ENCODE results near the gene SLC7A5. TPM values are rescaled to one million over a fixed set of nuclear protein-coding genes. Genes with fewer than 3 reads are reported as not detected.
A peak's percentile ranks its signal among the peaks of the same experiment; 100 is the strongest.

SLC7A5 gene
- total and polyA plus RNA-seq, 2 of the 13 experiments (the other 11 are each of a cell fraction or from before 2014, with no cell fraction given): 79.6 to 155 TPM

DNA sequence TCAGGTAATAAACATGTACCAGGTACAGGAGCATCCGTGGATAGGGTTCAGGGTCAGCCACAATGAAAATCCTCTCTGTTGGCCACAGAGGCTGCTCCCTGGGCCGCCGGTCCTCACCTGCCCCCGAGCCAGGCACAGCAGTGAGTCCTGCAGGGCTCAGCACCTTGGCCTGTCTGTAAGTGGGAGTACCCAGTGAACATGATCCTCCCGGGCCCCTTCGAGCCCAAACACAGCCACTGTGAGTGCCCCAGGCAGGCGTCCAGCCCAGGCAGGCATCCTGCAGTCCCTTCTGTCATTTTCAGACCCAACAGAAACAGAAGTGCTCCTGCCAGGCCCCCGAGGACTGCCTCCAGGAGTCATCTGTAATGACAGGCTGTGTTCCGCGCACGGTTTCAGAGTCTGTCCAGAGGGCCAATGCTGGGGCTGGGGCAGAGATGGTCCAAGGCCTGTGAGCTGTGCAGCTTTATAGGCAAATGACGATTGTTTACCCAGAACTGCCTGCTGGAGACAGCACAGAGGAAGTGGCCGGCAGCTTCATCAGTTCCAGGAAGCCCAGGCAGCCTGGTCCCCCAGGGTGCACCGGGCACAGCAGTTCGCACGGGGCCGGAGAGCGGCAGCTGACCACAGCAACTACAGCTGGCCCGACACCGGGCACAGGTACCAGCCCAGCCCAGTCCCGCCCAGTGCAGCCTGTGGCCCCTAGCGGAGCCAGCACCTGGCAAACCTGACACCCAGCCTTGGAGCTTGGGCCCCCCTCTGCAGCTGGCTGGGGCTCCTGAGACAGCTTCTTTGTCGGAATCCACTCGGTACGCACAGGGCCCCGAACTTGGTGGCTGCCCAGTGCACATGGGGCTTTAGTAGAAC lies 13.2 kb downstream of the SLC7A5 start (continued):
- TF ChIP-seq ELF3 (CRISPR knock-in tag; IDR thresholded peaks at IDR 0.05) (peak; percentile 96), ZNF616 (CRISPR knock-in tag; IDR thresholded peaks at IDR 0.05; ENCODE audit: low read depth) (no peak), PHF20 (CRISPR knock-in tag; IDR thresholded peaks at IDR 0.05) (peak; percentile 59; the same call in 1 of the 2 replicates), ZNF737 (CRISPR knock-in tag; IDR thresholded peaks at IDR 0.05; ENCODE audit: borderline replicate concordance) (no peak), SOX6 (IDR thresholded peaks at IDR 0.05) (no peak), SOX6 (CRISPR knock-in tag; IDR thresholded peaks at IDR 0.05) (peak; percentile 63), ZNF513 (CRISPR knock-in tag; conservative IDR thresholded peaks at IDR 0.05) (no peak), GABPA (IDR thresholded peaks at IDR 0.05; ENCODE audit: low read depth, low read length) (no peak), GABPA (CRISPR knock-in tag; IDR thresholded peaks at IDR 0.05; ENCODE audit: low read depth) (peak; percentile 81), MBNL3 (CRISPR knock-in tag; conservative IDR thresholded peaks at IDR 0.05) (no peak), NFYC (CRISPR knock-in tag; IDR thresholded peaks at IDR 0.05) (no peak), MXD1 (CRISPR knock-in tag; IDR thresholded peaks at IDR 0.05) (peak; percentile 82; the same call in 1 of the 2 replicates), E2F1 (CRISPR knock-in tag; IDR thresholded peaks at IDR 0.05) (no peak), ZNF432 (CRISPR knock-in tag; IDR thresholded peaks at IDR 0.05; ENCODE audit: borderline replicate concordance) (no peak), ZNF615 (CRISPR knock-in tag; IDR thresholded peaks at IDR 0.05; ENCODE audit: borderline replicate concordance) (no peak), ATF6 (CRISPR knock-in tag; conservative IDR thresholded peaks at IDR 0.05) (no peak), SATB2 (CRISPR knock-in tag; IDR thresholded peaks at IDR 0.05) (0 out of 2 replicates have a peak, but pooled peaks have one; percentile 89), ZNF552 (CRISPR knock-in tag; IDR thresholded peaks at IDR 0.05; ENCODE audit: borderline replicate concordance) (no peak)
- TF ChIP-seq, protein P1, sequence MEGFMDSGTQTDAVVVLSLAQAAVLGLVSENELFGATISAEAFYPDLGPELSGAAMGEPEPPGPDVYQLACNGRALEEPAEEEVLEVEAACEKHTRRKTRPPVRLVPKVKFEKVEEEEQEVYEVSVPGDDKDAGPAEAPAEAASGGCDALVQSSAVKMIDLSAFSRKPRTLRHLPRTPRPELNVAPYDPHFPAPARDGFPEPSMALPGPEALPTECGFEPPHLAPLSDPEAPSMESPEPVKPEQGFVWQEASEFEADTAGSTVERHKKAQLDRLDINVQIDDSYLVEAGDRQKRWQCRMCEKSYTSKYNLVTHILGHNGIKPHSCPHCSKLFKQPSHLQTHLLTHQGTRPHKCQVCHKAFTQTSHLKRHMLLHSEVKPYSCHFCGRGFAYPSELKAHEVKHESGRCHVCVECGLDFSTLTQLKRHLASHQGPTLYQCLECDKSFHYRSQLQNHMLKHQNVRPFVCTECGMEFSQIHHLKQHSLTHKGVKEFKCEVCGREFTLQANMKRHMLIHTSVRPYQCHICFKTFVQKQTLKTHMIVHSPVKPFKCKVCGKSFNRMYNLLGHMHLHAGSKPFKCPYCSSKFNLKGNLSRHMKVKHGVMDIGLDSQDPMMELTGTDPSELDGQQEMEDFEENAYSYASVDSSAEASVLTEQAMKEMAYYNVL (CRISPR knock-in tag; IDR thresholded peaks at IDR 0.05; ENCODE audit: borderline replicate concordance): peak; percentile 89
